ENCODE results near the gene PDILT.

DNA sequence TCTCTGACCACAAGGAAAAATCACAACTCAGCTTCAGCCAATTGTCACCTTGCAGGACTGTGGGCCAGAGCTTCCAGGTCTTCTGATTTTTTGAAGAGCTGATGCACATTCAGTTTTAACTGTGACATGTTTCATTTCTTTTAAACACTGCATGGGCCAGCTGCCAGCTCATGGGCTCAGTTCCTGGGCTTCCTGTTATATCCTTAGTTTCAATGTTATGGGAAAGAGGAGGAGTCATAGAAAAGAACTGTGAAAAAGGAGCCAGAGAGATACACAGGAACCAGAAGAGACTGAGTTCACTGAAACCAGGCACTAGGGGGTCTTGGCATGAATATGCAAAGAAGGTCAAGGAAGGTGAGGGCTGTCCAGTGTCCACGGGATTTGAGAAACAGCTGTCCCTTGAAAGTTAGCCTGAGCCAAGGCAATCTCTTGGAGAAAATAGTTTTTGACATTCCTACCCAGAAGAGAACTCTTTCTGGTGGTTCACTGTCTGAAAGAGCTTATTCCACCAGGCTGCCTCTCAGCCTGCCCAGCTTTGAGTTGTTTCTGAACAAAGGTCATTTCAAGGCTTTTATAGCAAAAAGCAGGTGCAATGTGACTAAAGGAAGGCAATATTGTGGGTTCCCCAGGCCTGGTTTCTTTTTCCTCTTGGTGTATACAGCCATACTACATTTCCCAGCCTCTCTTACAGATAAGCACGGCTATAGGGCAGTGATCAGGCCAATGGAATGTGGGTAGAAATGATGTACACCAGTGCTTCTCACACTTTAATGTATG is 10.5 kb downstream of the PDILT start:
- TF ChIP-seq, protein P1, sequence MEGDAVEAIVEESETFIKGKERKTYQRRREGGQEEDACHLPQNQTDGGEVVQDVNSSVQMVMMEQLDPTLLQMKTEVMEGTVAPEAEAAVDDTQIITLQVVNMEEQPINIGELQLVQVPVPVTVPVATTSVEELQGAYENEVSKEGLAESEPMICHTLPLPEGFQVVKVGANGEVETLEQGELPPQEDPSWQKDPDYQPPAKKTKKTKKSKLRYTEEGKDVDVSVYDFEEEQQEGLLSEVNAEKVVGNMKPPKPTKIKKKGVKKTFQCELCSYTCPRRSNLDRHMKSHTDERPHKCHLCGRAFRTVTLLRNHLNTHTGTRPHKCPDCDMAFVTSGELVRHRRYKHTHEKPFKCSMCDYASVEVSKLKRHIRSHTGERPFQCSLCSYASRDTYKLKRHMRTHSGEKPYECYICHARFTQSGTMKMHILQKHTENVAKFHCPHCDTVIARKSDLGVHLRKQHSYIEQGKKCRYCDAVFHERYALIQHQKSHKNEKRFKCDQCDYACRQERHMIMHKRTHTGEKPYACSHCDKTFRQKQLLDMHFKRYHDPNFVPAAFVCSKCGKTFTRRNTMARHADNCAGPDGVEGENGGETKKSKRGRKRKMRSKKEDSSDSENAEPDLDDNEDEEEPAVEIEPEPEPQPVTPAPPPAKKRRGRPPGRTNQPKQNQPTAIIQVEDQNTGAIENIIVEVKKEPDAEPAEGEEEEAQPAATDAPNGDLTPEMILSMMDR (IDR thresholded peaks at IDR 0.05 in 4 of 5, conservative IDR thresholded peaks at IDR 0.05 in 1 of 5) = no peak
- no peak for TF ChIP-seq POLR2A (IDR thresholded peaks at IDR 0.05)

All from gastrocnemius medialis (tissue), 4 donors.